ENCODE measurements around the gene FRMD4A.

FRMD4A gene

DNA sequence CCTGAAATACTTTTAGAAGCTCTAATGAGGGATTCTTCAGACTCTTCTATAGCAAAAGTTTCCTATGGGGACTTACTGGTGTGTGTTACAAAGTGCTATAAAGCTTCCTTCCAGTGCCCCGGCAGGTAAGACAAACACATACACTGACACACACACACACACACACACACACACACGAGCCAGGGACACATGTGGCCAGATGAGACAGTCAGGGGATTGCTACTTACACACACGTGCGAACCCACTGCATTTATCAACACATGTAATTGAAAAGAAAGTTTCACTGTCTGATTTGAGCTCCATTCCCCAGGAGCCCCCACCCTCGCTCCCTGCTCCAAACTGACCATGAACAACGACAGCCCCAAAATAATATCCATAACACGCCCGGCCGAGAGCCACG lies 624.1 kb downstream of the FRMD4A start:
- Histone ChIP-seq H4K20me1 (ENCODE audit: low read depth, low read length) (no peaks in the 10 kb centered on the region), H3K4me3 (ENCODE audit: insufficient read depth, low read length, poor library complexity, severe bottlenecking) (no peak overlapping the region), H2AFZ (ENCODE audit: low read depth, low read length, severe bottlenecking) (no peak overlapping the region), H3K4me2 (ENCODE audit: low read depth, low read length, poor library complexity, severe bottlenecking) (no peak overlapping the region), H3F3A (ENCODE audit: insufficient read depth) (no peaks in the 10 kb centered on the region), H3K79me2 (ENCODE audit: insufficient read depth, low read length) (no peaks in the 10 kb centered on the region), H3K9me2 (replicated peaks; ENCODE audit: insufficient read depth, low read length) (no peaks in the 10 kb centered on the region), H3K9ac (ENCODE audit: low read length) (no peak overlapping the region), H3K9me3 (ENCODE audit: insufficient read depth, low read length) (no peaks in the 10 kb centered on the region), H3K27me3 (ENCODE audit: low read length) (no peaks in the 10 kb centered on the region), H3K36me3 (ENCODE audit: low read length) (no peaks in the 10 kb centered on the region), H3K27ac (ENCODE audit: low read depth, low read length) (no peak overlapping the region)
- no peak for TF ChIP-seq EZH2phosphoT487 (conservative IDR thresholded peaks at IDR 0.05; ENCODE audit: low read length)
- TF ChIP-seq, protein P1, sequence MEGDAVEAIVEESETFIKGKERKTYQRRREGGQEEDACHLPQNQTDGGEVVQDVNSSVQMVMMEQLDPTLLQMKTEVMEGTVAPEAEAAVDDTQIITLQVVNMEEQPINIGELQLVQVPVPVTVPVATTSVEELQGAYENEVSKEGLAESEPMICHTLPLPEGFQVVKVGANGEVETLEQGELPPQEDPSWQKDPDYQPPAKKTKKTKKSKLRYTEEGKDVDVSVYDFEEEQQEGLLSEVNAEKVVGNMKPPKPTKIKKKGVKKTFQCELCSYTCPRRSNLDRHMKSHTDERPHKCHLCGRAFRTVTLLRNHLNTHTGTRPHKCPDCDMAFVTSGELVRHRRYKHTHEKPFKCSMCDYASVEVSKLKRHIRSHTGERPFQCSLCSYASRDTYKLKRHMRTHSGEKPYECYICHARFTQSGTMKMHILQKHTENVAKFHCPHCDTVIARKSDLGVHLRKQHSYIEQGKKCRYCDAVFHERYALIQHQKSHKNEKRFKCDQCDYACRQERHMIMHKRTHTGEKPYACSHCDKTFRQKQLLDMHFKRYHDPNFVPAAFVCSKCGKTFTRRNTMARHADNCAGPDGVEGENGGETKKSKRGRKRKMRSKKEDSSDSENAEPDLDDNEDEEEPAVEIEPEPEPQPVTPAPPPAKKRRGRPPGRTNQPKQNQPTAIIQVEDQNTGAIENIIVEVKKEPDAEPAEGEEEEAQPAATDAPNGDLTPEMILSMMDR (IDR thresholded peaks at IDR 0.05; ENCODE audit: insufficient read depth, low read length, poor library complexity, severe bottlenecking), result no peak

DNA sequence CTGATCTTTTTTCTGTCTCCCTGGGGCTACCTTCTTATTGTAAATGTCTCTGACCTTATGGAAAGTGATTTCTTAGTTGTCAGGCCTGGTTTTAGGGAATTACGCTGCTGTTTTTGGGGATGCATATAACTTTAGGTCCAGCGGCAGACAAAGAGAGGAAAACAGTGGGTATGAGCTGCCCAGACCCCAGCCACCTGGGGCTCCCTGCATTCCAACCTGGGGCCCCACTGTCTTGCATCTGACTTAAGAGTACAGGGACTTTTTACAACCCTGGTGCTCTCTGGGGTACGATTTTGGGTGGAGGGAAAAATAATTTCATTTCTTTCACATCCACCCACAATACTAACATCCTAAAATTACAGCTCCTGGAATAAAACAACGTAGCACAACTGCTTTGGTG lies 624.5 kb downstream of the FRMD4A start:
- no peaks in the 10 kb centered on the region for H3K79me2 ChIP-seq (ENCODE audit: insufficient read depth, low read length)
- no peaks in the 10 kb centered on the region for H3F3A ChIP-seq (ENCODE audit: insufficient read depth)
- H3K36me3 ChIP-seq (ENCODE audit: low read length), result no peaks in the 10 kb centered on the region
- no peak overlapping the region for H2AFZ ChIP-seq (ENCODE audit: low read depth, low read length, severe bottlenecking)
- no peak overlapping the region for H3K4me2 ChIP-seq (ENCODE audit: low read depth, low read length, poor library complexity, severe bottlenecking)
- no peaks in the 10 kb centered on the region for H4K20me1 ChIP-seq (ENCODE audit: low read depth, low read length)
- no peak overlapping the region for H3K9ac ChIP-seq (ENCODE audit: low read length)
- no peaks in the 10 kb centered on the region for H3K9me2 ChIP-seq (replicated peaks; ENCODE audit: insufficient read depth, low read length)
- no peaks in the 10 kb centered on the region for H3K9me3 ChIP-seq (ENCODE audit: insufficient read depth, low read length)
- no peak overlapping the region for H3K27ac ChIP-seq (ENCODE audit: low read depth, low read length)
- no peaks in the 10 kb centered on the region for H3K27me3 ChIP-seq (ENCODE audit: low read length)
- TF ChIP-seq, protein P1 (IDR thresholded peaks at IDR 0.05; ENCODE audit: insufficient read depth, low read length, poor library complexity, severe bottlenecking), result no peak
- no peak for TF ChIP-seq EZH2phosphoT487 (conservative IDR thresholded peaks at IDR 0.05; ENCODE audit: low read length)
- H3K4me3 ChIP-seq (ENCODE audit: insufficient read depth, low read length, poor library complexity, severe bottlenecking), result no peak overlapping the region

DNA sequence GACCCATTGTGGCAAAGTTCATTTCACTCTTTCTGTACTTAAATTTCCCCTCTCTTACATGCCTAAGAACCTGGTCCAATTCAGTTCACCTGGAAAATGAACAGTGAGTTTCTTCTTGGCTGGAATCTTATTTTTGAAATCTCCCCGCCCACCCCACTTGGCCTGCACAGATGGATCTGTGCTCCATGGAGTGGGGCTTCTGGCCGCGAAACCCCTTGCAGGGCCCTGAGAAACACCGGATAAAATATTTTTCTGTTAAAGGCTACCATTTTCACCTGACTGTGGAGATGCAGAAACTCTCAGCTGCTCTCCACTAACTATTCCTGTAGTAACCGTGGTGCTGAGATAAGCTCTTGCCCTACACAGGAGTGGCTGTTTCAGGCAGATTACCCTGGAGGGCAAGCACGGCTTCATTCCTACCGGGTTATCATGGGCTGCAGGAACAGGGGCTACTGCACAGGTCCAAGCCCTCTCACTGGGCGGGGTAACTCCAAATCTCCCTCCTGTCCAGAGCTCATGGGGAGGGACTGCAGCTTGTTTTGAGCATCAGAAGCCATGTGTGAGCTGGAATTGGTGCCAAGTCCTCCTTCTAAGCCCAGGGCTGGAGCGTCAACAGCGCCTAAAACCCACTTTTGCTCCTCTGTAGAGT lies 625.1 kb downstream of the FRMD4A start:
- H3K27ac ChIP-seq (ENCODE audit: low read depth, low read length), result no peak overlapping the region
- H3K36me3 ChIP-seq (ENCODE audit: low read length), result no peaks in the 10 kb centered on the region
- H3K9ac ChIP-seq (ENCODE audit: low read length), result no peak overlapping the region

More for the DNA sequence above, 625.1 kb downstream of the FRMD4A start:
- Histone ChIP-seq H3K79me2 (ENCODE audit: insufficient read depth, low read length) (no peaks in the 10 kb centered on the region), H3K9me3 (ENCODE audit: insufficient read depth, low read length) (no peaks in the 10 kb centered on the region), H3K27me3 (ENCODE audit: low read length) (no peaks in the 10 kb centered on the region), H3K4me2 (ENCODE audit: low read depth, low read length, poor library complexity, severe bottlenecking) (no peak overlapping the region), H2AFZ (ENCODE audit: low read depth, low read length, severe bottlenecking) (no peak overlapping the region), H3F3A (ENCODE audit: insufficient read depth) (no peaks in the 10 kb centered on the region), H4K20me1 (ENCODE audit: low read depth, low read length) (no peaks in the 10 kb centered on the region), H3K4me3 (ENCODE audit: insufficient read depth, low read length, poor library complexity, severe bottlenecking) (no peak overlapping the region), H3K9me2 (replicated peaks; ENCODE audit: insufficient read depth, low read length) (no peaks in the 10 kb centered on the region)
- TF ChIP-seq, protein P1 (IDR thresholded peaks at IDR 0.05; ENCODE audit: insufficient read depth, low read length, poor library complexity, severe bottlenecking), result no peak
- TF ChIP-seq EZH2phosphoT487 (conservative IDR thresholded peaks at IDR 0.05; ENCODE audit: low read length), result no peak

All from SU-DHL-6 (cell line).